SH-SY5Y (cell line): ENCODE measurements around the gene HNF4A.

Source experiments
- GATA2 ChIP-seq: IDR thresholded peaks from 2 replicates; pipeline ENCODE4 v1.6.1; 2011; ENCODE audit warnings: mild to moderate bottlenecking, low read depth, low read length
- GATA3 ChIP-seq: IDR thresholded peaks from 2 replicates; pipeline ENCODE4 v1.6.1; 2011; ENCODE audit warnings: low read depth, mild to moderate bottlenecking, low read length, moderate library complexity

HNF4A gene

GRCh38 chr20:44361021-44361420 lies 5.5 kb downstream of the HNF4A start:
- TF ChIP-seq GATA3 (no peak), GATA2 (no peak)

DNA sequence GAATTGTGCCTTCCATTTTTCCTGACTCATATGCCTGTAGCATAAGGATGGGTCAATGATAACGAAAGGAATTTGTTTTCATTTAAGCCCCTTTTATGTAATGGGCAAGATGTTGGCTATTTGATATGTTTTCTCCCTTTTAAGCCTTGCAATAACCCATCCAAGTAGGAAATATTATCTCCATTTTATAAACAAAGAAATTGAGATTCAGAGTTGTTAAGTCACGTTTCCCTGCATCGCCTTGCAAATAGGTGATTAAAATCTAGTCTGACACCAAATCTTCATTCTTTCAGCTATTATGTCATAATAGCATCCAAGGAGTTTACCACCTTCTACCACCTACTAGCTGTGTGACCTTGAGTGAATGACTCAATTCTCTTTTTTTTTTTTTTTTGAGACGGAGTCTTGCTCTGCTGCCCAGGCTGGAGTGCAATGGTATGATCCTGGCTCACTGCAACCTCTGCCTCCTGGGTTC lies 7.0 kb downstream of the HNF4A start:
- TF ChIP-seq GATA2: no peak
- no peak for TF ChIP-seq GATA3

DNA sequence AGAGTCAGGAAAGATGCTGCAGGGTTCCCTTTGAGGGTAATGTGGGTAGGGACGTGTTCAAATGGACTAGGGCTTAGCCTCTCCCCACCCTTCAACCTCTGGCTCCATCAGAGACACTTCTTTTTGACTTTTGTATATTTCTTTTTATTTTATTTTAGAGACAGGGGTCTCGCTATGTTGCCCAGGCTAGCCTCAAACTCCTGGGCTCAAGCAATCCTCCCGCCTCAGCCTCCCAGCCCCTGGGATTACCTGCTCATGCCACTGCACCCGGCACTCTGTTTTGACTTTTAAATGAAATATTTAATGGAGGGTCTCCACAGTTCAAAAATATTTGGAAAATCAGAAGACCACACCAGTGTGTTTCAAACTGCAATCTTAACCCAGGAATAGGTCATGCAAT lies 8.6 kb downstream of the HNF4A start:
- TF ChIP-seq GATA2: no peak
- TF ChIP-seq GATA3: no peak

GRCh38 chr20:44364780-44365179 lies 9.3 kb downstream of the HNF4A start:
- TF ChIP-seq GATA2 (no peak), GATA3 (no peak)

DNA sequence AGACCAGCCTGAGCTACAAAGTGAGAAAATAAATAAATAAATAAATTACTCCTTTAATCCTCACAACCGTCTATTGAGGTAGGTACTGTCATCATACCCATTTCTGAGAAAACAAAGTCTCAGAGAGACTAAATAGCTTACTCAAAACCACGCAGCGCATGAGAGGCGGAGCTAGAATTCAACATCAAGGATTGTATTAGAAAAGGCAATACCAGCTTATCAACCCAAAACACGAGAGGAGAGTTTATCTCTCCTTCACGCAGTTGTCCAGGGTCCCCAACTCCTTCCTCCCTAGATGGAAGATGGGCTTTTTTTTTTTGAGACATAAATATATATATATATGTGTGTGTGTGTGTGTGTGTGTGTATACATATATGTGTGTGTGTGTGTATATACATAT lies 12.2 kb downstream of the HNF4A start:
- no peak for TF ChIP-seq GATA3
- TF ChIP-seq GATA2: no peak

DNA sequence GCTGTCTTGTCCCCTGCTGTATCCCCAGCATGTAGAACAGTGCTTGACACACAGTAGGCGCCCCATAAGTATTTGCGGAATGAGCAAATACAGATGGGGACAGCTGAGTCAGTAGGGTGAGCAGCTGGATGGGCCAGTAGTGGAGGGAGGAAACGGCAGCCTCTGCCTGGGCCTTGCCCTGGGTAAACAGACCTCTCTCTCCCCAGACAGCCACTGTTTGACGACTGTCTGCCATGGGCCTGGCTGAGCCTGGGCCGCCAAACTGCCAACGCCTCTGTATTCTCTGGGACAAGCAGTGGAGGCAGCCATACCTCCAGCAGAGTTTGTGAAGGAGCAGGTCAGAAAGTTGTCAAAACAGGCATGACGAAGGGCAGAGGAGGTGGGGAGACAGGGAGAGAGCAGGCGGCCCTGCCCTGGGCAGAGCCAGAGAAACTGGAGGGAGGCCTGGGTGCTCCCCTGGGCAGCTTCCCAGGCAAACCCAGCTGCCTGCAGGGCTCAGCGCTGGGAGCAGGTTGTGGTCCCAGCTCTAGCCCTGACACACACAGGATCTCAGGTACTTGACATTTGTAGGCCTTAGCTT lies 15.2 kb downstream of the HNF4A start:
- TF ChIP-seq GATA2 (no peak), GATA3 (no peak)

- TF ChIP-seq GATA3 (no peak), GATA2 (no peak)
Measured at GRCh38 chr20:44382641-44383040, 27.1 kb downstream of the HNF4A start.

GRCh38 chr20:44384423-44385027 lies 29.0 kb downstream of the HNF4A start:
- peak; percentile 64 for TF ChIP-seq GATA2
- TF ChIP-seq GATA3: no peak

DNA sequence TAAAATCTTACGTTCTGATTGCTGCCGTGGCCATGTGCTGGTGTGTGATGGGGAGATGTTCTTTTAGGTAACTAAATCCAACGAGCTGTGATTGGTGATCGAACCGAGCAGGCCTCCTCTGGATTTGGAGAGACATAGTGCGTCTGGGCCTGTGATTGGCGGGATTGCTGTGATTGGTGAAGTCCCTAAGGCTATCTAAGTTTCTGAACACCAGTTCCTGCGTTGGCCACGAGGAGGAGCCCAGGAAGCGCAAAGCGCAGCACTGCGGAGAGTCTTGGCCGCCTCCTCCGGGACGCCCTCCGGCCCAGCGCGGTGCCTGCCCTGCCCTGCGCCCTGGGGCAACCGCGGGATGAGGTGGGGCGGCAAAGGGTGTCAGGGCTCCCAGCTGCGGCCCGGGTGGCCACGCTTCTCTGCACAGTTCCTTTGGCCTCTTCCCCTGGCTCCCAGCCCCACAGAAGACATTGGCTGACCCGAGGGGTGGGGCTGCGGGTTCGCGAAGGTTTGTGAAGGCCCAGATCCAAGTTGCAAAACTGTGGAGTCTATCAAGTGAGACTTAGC lies 33.0 kb downstream of the HNF4A start:
- TF ChIP-seq GATA2: no peak
- no peak for TF ChIP-seq GATA3

- no peak for TF ChIP-seq GATA2
Measured at GRCh38 chr20:44389871-44390270, 34.4 kb downstream of the HNF4A start.

GRCh38 chr20:44390280-44390679 lies 34.8 kb downstream of the HNF4A start:
- no peak for TF ChIP-seq GATA2
- no peak for TF ChIP-seq GATA3

DNA sequence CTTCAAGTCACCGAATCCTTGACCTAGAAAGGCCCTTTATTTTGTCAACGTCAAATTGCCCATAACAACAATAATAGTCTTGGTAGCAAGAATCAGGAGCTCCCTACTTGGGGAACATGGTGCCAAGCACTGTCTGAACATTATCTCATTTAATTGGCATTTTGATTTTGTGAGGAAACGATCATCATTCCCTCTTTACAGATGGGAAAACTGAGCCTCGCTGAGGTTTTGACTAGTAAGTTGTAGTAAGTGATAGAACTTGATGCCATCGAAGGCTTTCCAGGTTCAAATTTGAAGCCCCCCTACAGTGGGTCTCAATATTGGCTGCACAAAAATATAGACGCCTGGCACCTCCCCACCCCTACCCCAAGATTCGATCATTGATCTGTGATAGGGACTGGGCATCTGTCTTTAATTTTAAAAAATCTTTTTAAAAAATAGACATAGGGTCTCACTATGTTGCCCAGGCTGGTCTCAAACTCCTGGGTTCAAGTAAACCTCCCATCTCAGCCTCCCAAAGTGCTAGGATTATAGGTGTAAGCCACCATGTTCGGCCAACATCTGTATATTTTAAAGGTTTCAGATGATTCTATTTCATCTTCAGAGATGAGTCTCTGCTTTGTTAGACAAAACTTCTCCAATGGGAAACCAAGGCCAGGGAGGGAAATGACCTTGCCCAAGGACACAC lies 36.7 kb downstream of the HNF4A start:
- no peak for TF ChIP-seq GATA2

DNA sequence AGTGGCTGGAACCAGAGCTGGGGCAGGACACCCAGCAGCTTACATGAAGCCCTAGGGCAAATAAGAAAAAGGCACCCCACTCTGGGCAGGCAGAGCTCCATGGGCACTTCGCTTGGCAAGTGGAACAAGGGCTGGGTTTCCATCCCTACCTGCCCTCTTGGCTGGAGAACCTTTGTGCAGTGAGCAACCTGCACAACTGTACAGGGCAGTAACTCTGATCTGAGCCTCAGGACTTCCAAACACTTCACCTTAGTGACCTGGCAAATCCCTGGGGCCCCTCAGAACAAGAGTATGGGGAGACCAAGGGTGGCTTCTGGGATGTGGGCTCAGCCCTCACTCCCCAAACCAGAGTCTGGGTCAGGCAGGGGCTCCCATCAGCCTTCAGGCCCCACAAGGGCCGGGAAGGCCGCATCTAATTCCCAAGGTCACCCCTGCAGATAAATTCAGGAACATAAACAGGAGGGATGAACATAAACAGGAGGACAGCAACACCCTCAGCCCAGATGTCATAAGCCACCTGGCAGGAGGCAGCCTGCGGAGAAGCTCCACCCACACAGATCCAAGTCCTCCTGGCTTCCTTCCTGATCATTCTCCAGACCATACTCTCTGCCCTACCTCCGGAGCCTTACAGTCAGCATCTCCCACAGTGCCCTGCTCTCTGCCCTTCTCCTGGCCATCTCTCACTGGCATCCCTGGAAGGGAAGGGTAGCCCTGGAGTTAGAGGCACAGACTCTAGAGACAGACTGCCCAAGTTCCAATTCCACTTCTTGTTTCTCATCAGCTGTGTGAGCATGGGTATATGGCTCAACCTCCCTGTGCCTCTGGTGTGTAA lies 37.5 kb downstream of the HNF4A start:
- TF ChIP-seq GATA2 (no peak), GATA3 (no peak)
